NCI-H82 treated with DMSO at 0.1 percent for 48 hours (cell line): ENCODE results near the gene PORCN.

Experiments
- DNase-seq: peaks from one replicate; lab custom pipeline; 2025; ENCODE audit not compliant: unreplicated experiment; lab: John Stamatoyannopoulos, UW

Gene PORCN

DNA sequence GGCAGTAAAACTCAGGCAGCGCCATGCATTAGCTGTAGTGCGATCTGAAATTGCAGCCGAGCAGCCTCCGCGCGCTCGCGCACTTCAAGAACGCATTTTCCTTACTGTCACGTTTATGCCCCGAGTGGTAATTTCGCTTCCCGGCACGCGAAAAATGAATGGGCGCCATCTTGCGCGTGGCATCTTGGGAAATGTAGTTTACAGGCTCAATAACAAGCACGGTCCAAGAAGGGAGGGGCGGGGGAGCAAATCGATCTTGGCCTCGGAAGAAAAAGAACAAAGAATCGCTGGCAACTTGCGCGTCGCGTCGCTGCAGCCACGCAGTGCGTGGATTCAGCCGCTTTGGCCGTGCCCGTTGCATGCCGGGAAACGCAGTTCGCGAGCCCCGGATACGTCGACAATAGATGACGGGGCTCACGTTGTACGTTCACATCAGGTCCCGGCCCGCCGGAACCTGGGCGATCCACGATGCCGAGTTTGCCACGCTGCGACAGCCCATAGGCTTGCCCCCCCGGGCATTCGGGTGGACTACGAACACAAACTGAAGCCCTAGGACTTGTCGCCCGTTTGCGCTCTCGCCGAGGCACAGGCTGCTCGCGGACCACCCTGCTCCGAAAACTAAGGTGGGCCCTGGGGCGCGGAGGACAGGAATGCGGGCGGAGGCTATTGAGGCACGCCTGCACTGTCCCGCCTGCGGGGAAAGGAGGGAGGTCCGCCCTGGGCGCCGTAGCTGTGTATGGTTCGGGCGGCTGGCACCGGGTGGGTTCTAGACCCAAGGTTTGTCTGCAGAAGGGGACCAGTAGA, 32.8 kb upstream of the PORCN start, which contains the start of gene FTSJ1:
Gene FTSJ1, plus strand, starts transcription at position 426 of the 804 bp plus-strand sequence. CDS start 1,849 bp downstream, outside the sequence.
- peak; percentile 68 for DNase-seq

DNA sequence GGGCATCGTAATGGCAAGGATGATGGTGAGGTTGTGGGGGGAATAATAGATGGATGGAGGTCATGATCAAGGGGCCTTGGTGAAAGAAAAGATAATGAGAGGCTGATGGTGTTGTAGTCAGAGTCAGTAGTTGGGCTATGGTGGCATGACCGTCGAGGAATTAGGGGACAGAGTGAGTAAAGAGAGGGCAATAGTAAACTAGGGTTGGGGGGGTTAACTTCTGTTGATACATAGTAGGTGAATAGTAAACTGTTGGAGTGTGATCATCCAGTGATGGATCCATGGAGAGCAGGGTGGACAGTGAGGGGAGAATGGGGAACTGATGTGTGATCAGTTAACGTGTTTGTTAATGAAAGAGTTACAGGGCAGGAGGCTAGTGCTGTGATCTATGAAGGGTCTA, 31.9 kb upstream of the PORCN start:
- no peak for DNase-seq

DNA sequence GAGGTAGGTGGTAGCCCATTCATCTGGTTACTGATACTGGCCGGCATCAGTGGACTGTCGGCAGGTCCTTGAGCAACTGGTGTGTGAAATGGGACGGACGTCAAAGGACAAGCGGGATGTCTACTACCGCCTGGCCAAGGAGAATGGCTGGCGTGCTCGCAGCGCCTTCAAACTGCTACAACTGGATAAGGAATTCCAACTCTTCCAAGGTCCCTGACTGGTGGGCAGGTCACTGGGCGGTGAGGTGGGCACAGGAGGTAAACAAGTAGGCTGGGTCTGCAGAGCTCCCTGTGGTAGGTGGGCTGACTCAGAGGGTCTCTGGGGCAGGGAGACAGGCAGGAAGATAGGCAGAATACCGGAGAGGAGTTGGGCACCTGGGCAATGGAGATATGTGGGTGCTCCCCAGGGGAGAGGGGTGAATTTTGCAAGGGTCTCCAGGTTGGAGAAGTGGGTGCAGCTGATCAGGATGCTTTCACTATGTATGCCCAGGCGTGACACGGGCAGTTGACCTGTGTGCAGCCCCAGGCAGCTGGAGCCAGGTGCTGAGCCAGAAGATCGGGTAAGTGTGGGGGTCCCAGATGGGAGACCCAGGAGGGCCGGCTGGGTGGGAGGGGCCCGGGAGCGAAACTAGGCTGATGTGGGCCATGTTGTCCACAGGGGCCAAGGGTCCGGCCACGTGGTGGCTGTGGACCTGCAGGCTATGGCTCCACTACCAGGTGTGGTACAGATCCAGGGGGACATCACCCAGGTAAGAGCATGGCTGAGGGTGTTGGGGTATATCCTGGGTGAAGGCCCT, 30.6 kb upstream of the PORCN start:
- DNase-seq = no peak

DNA sequence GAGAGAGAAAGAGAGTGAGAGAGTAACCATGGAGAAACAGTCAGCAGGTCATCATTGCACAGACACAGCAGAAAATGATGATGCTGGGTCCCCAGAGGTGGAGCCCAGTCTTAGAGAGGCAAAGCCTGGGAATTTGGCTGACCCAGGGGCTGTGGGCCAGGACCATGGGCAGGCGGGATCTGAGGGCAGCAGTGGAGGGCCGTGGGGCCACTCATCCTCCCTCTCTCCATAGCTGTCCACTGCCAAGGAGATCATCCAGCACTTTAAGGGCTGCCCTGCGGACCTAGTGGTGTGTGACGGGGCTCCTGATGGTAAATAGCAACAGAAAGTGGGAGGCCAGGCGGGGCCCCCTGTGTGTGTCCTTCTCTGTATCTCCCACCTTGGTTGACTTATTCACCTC, 30.0 kb upstream of the PORCN start:
- DNase-seq = no peak

DNA sequence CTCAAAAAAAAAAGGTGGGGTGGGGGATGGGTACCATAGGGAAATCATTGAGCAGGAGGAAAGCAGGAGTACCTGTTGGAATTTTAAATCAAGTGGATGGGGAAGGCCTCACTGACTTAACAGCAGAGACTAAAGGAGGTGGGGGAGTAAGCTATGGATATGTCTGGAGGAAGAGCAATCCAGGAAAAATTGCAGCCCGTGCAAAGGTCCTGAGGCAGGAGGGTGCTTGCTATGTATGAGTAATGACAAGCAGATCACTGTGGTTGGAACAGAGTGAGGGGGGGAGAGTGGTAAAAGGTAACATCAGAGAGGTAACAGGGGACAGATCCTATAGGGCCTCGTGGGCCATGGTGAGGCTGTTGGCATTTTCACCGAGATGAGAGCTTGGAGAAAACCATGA, 28.6 kb upstream of the PORCN start:
- no peak for DNase-seq

DNA sequence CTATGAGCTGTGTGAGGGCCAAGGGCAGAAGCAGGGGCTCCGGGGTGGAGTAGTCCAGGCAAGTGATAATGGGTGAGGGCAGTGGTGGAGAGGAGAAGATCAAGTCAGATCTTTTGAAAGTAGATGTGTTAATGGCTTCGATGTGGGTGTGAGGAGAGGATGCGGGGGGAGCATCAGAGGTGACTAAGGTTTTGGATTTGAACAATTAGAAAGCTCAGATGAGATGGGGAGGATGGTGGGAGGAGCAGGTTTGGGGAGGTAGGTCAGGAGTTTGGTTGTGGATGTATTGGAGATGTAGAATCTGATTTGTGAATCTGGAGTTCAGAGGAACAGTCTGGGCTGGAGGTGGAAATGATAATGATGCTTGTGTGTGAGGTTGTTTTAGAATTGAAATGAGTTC, 28.2 kb upstream of the PORCN start:
- DNase-seq = no peak

DNA sequence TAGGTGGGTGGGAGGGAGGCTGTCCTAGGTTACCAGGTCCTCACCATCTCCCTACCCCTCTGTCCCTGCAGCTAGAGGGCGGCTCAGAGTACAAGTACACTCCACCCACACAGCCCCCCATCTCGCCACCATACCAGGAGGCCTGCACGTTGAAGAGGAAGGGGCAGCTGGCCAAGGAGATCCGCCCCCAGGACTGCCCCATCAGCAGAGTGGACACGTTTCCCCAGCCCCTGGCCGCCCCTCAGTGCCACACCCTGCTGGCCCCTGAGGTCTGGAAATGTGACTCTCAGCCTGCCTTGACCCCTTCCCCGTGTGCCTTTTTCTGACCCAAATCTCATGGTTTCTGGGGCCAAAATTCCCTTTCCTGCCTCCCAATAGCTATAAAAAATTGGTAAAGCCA, 26.3 kb upstream of the PORCN start:
- DNase-seq = no peak

DNA sequence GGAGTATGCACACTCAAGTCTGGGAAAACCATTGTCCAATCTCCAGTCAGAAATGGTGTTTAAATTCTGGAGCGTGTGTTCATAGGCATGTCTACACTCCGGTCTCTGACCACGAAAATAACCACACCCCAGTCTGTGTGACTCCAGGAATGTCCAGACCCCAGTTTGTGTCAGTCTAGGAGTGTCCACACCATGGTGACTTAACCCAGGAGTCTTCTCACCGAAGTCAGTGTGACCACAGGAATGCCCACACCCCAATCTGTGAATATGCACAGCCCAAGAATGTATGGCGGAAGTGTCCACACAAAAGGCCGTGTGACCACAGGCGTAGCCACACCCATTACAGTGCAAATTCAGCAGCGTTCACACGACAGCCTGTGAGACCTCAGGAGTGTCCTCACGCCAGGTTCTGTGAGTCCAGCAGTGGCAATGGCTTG, 21.4 kb upstream of the PORCN start:
- DNase-seq = no peak

DNA sequence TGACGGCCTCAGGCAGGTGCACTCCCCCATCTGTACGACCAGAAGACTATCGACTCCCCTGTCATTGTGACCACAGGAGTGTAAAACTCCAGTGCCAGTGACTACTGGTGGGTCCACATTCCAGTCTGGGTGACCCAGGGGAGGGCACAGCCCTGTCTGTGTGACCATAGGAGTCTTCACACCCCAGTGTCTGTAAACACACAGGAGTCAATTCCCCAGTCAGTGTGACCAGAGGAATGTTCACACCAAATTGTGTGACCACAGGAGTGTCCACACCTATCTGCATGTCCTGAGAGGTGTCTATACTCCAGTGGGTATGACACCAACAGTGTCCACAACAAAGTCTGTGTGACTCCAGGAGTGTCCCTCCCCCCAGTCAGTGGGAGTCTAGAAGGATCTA, 20.8 kb upstream of the PORCN start:
- no peak for DNase-seq

DNA sequence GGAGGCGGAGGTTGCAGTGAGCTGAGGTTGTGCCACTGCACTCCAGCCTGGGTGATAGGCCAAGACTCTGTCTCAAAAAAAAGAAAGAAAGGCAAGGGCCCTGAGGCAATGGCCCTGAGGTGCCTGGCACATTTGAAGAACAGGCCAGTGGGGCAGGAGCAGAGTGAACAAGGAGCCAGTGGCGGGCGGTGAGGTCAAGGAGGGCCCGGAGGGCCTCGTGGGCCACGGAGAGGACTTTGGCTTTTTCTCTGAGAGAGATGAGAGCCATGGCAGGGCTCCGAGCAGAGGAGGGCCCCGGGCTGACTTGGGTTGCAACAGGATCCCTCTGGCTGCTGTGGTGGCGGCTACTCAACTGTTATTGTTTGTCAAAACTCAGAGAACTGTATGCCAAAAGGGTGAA, 19.5 kb upstream of the PORCN start:
- no peak for DNase-seq

DNA sequence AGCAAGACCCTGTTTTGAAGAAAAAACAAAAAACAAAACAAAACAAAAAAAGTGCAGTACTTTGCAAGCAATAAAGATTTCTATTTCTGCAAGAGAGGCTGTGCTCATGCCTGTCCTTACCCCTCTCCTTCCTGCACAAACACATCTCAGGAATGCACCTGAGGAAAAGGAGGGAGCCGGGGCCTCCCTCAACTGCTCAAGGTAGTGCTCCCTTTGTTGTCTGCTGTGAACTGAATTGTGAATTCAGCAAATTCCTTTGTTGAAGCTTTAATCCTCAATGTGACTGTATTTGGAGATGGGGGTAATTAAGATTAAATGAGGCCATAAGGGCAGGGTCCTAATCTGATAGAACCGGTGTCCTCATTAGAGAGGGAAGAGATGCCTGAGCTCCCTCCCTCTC, 18.9 kb upstream of the PORCN start:
- peak; percentile 58 for DNase-seq

DNA sequence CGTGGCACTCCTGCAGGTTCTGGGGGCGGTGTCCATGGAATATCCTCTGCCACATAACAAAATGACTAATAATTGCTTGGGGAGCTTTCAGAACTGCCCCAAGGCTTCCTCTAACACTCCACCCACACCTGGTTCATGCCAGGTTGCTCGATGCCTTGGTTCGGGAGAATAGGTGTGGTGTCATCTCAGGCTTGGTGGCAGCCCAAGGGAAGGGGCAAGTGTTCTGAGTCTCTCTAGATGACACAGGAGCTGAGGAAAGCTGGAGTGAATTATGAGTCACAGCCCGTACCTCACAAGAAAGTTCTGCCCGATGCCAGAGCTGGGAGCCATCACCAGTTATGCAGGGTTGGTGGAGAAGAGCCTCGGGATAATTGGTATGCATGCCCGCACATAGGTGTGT, 18.1 kb upstream of the PORCN start:
- DNase-seq = no peak

DNA sequence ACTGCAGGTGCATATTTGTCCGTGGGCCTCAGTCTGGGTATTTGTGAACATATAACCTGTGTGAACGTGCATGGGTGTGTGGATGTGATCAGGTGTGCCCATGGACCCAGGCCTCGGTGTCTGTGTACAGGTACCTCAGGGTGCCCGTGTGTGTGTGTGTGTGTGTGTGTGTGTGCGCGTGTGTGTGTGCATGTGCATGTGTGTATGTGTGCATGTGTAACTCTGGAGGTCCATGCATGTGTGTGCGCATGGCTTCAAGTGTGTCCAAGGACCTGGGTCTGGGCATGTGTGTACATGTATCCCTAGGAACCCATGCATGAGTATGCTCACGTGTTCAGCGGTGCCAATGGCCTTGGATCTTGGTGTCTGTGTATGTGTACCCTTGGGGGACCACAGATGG, 17.0 kb upstream of the PORCN start:
- no peak for DNase-seq

DNA sequence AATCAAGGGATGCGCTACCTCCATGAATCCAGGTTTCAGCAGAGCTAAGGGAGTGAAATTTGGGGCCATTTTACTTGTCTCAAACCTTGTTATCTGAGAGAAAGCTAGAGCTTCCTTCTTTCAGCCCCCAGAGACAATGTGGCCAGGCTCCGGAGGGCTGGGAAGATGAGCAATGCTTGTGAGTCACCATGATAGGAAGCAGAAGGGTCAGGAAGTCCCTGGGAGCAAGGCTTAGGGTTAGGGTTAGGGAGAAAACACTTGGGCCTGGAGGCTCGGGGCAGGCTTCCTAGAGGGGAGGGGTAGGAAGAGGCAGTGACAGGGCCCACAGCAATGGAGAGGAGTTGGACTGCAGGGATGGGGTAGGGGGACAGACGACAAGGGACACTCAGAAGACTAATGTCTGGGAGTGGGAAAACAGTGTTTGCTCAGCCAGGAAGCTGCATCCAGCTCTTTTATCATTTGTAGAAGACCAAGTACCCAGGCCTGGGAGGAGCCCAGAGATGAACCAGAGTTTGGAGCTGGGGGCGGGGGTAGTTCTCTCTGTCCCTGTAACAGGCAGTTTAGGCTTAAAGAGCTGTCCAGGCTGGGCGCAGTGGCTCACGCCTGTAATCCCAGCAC, 16.4 kb upstream of the PORCN start:
- DNase-seq = no peak

DNA sequence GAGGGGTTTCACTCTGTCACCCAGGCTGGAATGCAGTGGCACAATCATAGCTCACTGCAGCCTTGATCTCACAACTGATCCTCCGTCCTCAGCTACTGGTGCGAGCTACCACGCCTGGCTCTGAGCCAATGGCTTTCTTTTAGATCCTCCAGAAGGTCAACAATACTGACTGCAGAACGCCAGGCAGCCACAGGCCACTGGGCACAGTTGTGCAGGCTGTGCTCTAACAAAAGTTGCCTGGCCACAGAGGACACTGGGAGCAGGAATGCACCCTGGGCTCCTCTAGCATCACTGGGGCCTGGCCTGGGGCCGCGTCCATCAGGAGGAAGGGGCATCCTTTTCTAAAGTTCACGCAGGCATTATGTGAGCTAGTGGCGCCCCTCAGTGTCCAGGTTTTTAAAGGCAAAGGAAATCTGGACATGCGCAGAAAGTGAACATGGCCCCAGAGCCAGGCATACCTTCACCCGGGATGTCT, 14.9 kb upstream of the PORCN start:
- peak; percentile 14 for DNase-seq

DNA sequence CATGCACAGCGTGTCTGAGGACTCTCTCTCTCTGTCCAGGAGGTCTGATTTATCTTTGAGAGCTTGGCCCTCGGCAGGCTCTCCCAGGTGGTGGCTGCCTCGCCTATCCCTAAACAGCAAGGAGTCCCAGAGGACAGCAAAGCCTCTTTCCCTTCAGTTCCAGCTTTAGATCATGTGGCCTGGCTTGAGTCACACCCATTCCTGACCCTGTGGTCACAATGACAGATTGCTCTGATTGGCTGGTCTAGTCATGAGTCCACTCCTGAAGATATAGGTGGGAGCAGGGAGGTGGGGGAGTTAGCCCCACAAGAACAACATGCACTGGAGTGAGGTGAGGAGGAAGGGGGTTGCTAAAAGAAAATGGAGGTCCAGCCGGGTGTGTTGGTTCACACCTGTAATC, 12.1 kb upstream of the PORCN start:
- no peak for DNase-seq

DNA sequence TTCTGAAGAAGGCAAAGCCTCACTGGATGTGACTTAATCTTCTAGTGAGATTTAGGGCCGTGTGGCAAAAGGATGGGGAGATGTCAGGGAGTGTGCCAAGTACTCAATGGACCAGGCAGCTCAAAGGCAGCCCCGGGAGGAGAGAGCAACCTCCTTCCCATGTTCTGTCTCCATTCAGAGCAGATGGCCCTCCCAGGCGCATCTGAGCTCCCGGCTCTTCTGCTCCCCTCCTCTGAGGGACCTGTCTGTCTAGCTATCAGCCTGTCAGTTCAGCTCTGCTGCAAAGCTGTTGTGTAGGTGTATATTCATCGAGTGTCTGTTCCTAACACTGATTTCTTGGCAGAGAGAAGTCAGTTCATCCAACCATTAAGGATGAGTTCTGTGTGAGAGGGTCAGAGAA, 10.9 kb upstream of the PORCN start:
- no peak for DNase-seq

DNA sequence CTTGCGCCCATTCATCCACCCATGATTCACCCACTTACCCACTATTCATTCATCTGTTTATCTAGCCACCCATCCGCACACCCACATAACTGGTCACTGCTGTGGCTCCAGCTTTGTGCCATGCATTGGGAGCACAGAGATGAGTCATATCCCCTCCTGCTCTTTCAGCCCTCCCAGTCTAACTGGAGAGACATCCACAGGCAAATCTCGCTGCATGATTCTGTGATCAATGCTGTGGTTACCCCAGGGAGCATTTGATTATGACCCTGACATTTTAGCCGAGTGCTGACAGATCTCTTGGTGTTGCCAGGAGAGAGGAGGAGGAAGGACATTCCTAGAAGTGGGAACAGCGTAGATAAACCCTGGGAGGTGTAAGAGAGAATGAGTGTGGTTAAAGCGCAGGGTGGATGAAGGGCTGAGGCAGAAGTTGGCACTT, 10.4 kb upstream of the PORCN start:
- DNase-seq = no peak

DNA sequence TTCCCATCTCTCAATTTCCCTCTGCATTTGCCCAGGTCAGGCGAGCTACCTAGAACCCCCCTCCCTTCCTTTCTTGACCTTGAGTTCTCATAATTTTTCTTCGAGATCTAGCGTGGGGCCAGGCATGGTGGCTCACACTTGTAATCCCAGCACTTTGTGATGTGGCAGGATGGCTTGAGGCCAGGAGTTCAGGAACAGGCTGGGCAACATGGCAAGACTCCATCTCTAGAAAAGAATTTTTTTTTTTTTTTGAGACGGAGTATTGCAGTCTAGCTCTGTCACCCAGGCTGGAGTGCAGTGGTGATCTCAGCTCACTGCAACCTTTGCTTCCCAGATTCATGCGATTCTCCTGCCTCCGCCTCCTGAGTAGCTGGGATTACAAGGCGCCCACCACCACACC, 4.5 kb upstream of the PORCN start:
- DNase-seq = no peak

DNA sequence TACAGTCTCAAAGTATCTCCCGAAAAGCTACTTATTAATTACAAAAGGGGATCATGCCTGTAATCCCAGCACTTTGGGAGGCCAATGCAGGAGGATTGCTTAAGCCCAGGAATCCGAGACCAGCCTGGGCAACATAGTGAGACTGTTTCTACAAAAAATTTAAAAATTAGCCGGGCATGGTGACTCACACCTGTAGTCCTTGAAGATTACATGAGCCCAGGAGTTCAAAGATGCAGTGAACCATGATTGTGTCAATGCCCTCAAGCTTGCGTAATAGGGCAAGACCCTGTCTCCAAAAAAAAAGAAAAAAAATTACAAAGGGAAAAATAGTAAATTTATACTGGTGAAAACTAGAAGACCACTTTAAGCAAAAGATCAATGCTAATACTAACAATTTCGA, 3.3 kb upstream of the PORCN start:
- DNase-seq = no peak

DNA sequence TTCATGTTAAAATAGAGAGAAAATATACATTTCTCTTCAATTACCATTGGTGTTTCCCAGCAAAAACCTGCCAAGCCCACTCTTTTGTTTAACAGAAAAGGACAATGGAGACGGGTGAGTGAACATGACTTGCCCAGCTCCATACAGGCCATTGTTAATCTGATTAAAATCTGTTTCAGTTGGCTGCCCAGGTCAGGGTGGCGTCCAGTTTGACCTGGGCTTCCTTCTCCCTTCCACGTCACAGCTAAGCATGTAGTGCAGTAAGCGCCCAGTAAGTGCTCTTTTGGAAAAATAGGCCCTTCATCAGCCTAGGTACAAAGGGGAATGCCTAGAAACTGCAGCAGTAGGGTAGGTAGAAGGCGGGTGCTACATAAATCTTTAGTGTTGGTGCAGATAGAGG, 1.5 kb upstream of the PORCN start:
- no peak for DNase-seq

DNA sequence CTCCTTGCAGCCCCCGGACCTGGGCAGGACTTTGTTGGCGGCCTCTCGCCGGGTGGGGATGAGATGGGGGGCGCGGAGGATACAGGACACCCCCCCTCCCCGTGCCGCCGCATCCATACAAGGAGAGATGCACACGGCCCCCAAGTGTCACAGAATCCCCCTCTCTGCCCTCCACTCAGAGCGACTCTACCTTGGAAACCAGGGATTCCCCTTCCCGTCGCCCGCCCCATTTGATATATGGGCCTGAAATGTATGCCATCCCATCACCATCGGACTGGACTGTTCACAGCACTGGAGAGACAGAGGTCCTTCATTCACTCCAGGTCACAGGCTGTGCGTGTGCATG, 426 bp downstream of the PORCN start:
- DNase-seq = no peak
